HepG2 (cell line): ENCODE measurements around the gene PCBP1. TPM values are rescaled to one million over a fixed set of nuclear protein-coding genes. Genes with fewer than 3 reads are reported as not detected.

Source experiments
- KLF16 ChIP-seq, 2 experiments: sonication (generic) in 1 of 2; formaldehyde crosslinking in 1 of 2; IDR thresholded peaks; 2 replicates each; pipeline versions ENCODE4 v1.6.1 to v1.8.0; 2016 to 2023; ENCODE audit warnings: missing genetic modification reagents in 2 of 2, missing compliant biosample characterization in 1 of 2
- MEF2D ChIP-seq: sonication (generic); formaldehyde crosslinking; IDR thresholded peaks from 2 replicates; pipeline ENCODE4 v1.5.1; 2020; ENCODE audit warnings: mild to moderate bottlenecking, missing genetic modification reagents
- TARDBP ChIP-seq: sonication (generic); formaldehyde crosslinking; IDR thresholded peaks from 2 replicates; pipeline ENCODE4 v1.8.0; 2022; ENCODE audit warnings: mild to moderate bottlenecking, missing genetic modification reagents
- ZIK1 ChIP-seq: sonication (generic); formaldehyde crosslinking; IDR thresholded peaks from 2 replicates; pipeline ENCODE4 v1.5.0; 2020; ENCODE audit warnings: mild to moderate bottlenecking, low read depth, missing genetic modification reagents, borderline replicate concordance
- ZNF205 ChIP-seq: IDR thresholded peaks from 2 replicates; pipeline ENCODE4 v1.6.1; 2018; ENCODE audit warnings: missing biosample characterization, missing genetic modification reagents
- ZNF264 ChIP-seq: sonication (generic); formaldehyde crosslinking; IDR thresholded peaks from 2 replicates; pipeline ENCODE4 v1.4.0; 2020; ENCODE audit warnings: missing genetic modification reagents
- ZNF780A ChIP-seq: sonication (generic); formaldehyde crosslinking; IDR thresholded peaks from 2 replicates; pipeline ENCODE4 v1.8.0; 2022; ENCODE audit warnings: mild to moderate bottlenecking, missing genetic modification reagents, moderate library complexity
- polyA plus RNA-seq, 8 experiments: library from polyadenylated mRNA; depleted of rRNA in 3 of 8; stranded (reverse) in 7 of 8; unstranded in 1 of 8; fragments of >200 nt; fragmentation: Illumina TruSeq in 4 of 8; extraction: Trizol in 4 of 8; gene quantifications; 2 replicates each; pipeline versions ENCODE4 v1.2.1 to v1.2.3, GENCODE V29; 2011 to 2016; ENCODE audit warnings: low read depth in 4 of 8, missing spikeins in 1 of 8, mixed read lengths in 1 of 8; ENCODE audit not compliant: insufficient read depth in 1 of 8
- total RNA-seq, 5 experiments: library from RNA; depleted of rRNA; stranded (reverse); fragments of >200 nt; fragmentation: Illumina TruSeq; extraction: Trizol; gene quantifications; 2 replicates each; pipeline ENCODE4 v1.2.3, GENCODE V29; 2016; ENCODE audit warnings: low read depth in 1 of 5
- TF ChIP-seq, protein P1 (sequence below), 2 experiments: sonication (generic) in 1 of 2; formaldehyde crosslinking in 1 of 2; IDR thresholded peaks; 2 replicates each; pipeline versions ENCODE4 v1.6.1 to v1.9.0; 2014 to 2022; ENCODE audit warnings: antibody characterized with exemption in 1 of 2, borderline replicate concordance in 1 of 2, inconsistent platforms in 1 of 2, low read depth in 1 of 2, missing genetic modification reagents in 1 of 2
- TF ChIP-seq, protein P2 (sequence below): IDR thresholded peaks from 2 replicates; pipeline ENCODE4 v1.6.1; 2016
- TF ChIP-seq, protein P3 (sequence below), 2 experiments: sonication (generic) in 1 of 2; formaldehyde crosslinking in 1 of 2; IDR thresholded peaks; 2 replicates each; pipeline versions ENCODE4 v1.5.1 to v1.6.1; 2011 to 2020; ENCODE audit warnings: borderline replicate concordance in 1 of 2, low read depth in 1 of 2, low read length in 1 of 2, mild to moderate bottlenecking in 1 of 2, missing genetic modification reagents in 1 of 2, moderate library complexity in 1 of 2
- TF ChIP-seq, protein P4 (sequence below): sonication (generic); formaldehyde crosslinking; IDR thresholded peaks from 2 replicates; pipeline ENCODE4 v1.4.0; 2020; ENCODE audit warnings: missing genetic modification reagents, borderline replicate concordance
- TF ChIP-seq, protein P5 (sequence below): sonication (generic); formaldehyde crosslinking; IDR thresholded peaks from 2 replicates; pipeline ENCODE4 v1.5.0; 2020; ENCODE audit warnings: missing genetic modification reagents

PCBP1 gene
- total and polyA plus RNA-seq, 2 of the 13 experiments (the other 11 are each of a cell fraction or from before 2014, with no cell fraction given): 32.0 to 137 TPM

GRCh38 chr2:70086278-70086837 is 919 bp upstream of the PCBP1 start (continued):
- TF ChIP-seq ZIK1 (CRISPR knock-in tag) (no peak), ZNF780A (CRISPR knock-in tag) (no peak), TARDBP (no peak), ZNF264 (peak; percentile 96), MEF2D (CRISPR knock-in tag) (peak; percentile 88), KLF16 (CRISPR knock-in tag; IDR thresholded peaks at IDR 0.05) (peak; percentile 67 to 83; a peak in 2 of 4 replicates), ZNF205 (CRISPR knock-in tag) (peak; percentile 9)
- TF ChIP-seq, protein P1, sequence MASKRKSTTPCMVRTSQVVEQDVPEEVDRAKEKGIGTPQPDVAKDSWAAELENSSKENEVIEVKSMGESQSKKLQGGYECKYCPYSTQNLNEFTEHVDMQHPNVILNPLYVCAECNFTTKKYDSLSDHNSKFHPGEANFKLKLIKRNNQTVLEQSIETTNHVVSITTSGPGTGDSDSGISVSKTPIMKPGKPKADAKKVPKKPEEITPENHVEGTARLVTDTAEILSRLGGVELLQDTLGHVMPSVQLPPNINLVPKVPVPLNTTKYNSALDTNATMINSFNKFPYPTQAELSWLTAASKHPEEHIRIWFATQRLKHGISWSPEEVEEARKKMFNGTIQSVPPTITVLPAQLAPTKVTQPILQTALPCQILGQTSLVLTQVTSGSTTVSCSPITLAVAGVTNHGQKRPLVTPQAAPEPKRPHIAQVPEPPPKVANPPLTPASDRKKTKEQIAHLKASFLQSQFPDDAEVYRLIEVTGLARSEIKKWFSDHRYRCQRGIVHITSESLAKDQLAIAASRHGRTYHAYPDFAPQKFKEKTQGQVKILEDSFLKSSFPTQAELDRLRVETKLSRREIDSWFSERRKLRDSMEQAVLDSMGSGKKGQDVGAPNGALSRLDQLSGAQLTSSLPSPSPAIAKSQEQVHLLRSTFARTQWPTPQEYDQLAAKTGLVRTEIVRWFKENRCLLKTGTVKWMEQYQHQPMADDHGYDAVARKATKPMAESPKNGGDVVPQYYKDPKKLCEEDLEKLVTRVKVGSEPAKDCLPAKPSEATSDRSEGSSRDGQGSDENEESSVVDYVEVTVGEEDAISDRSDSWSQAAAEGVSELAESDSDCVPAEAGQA (IDR thresholded peaks at IDR 0.05; ENCODE audit: low read depth): peak; percentile 98
- TF ChIP-seq, protein P1 (CRISPR knock-in tag; IDR thresholded peaks at IDR 0.05; ENCODE audit: borderline replicate concordance): peak; percentile 82
- TF ChIP-seq, protein P2, sequence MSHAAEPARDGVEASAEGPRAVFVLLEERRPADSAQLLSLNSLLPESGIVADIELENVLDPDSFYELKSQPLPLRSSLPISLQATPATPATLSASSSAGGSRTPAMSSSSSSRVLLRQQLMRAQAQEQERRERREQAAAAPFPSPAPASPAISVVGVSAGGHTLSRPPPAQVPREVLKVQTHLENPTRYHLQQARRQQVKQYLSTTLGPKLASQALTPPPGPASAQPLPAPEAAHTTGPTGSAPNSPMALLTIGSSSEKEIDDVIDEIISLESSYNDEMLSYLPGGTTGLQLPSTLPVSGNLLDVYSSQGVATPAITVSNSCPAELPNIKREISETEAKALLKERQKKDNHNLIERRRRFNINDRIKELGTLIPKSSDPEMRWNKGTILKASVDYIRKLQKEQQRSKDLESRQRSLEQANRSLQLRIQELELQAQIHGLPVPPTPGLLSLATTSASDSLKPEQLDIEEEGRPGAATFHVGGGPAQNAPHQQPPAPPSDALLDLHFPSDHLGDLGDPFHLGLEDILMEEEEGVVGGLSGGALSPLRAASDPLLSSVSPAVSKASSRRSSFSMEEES (CRISPR knock-in tag): peak; percentile 84
- TF ChIP-seq, protein P3, sequence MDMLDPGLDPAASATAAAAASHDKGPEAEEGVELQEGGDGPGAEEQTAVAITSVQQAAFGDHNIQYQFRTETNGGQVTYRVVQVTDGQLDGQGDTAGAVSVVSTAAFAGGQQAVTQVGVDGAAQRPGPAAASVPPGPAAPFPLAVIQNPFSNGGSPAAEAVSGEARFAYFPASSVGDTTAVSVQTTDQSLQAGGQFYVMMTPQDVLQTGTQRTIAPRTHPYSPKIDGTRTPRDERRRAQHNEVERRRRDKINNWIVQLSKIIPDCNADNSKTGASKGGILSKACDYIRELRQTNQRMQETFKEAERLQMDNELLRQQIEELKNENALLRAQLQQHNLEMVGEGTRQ (IDR thresholded peaks at IDR 0.05; ENCODE audit: low read depth, low read length): no peak
- TF ChIP-seq, protein P3 (CRISPR knock-in tag; IDR thresholded peaks at IDR 0.05; ENCODE audit: borderline replicate concordance): peak; percentile 29
- TF ChIP-seq, protein P4, sequence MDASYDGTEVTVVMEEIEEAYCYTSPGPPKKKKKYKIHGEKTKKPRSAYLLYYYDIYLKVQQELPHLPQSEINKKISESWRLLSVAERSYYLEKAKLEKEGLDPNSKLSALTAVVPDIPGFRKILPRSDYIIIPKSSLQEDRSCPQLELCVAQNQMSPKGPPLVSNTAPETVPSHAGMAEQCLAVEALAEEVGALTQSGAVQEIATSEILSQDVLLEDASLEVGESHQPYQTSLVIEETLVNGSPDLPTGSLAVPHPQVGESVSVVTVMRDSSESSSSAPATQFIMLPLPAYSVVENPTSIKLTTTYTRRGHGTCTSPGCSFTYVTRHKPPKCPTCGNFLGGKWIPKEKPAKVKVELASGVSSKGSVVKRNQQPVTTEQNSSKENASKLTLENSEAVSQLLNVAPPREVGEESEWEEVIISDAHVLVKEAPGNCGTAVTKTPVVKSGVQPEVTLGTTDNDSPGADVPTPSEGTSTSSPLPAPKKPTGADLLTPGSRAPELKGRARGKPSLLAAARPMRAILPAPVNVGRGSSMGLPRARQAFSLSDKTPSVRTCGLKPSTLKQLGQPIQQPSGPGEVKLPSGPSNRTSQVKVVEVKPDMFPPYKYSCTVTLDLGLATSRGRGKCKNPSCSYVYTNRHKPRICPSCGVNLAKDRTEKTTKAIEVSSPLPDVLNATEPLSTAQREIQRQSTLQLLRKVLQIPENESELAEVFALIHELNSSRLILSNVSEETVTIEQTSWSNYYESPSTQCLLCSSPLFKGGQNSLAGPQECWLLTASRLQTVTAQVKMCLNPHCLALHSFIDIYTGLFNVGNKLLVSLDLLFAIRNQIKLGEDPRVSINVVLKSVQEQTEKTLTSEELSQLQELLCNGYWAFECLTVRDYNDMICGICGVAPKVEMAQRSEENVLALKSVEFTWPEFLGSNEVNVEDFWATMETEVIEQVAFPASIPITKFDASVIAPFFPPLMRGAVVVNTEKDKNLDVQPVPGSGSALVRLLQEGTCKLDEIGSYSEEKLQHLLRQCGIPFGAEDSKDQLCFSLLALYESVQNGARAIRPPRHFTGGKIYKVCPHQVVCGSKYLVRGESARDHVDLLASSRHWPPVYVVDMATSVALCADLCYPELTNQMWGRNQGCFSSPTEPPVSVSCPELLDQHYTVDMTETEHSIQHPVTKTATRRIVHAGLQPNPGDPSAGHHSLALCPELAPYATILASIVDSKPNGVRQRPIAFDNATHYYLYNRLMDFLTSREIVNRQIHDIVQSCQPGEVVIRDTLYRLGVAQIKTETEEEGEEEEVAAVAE (CRISPR knock-in tag): peak; percentile 54; the same call in 1 of the 2 replicates
- TF ChIP-seq, protein P5, sequence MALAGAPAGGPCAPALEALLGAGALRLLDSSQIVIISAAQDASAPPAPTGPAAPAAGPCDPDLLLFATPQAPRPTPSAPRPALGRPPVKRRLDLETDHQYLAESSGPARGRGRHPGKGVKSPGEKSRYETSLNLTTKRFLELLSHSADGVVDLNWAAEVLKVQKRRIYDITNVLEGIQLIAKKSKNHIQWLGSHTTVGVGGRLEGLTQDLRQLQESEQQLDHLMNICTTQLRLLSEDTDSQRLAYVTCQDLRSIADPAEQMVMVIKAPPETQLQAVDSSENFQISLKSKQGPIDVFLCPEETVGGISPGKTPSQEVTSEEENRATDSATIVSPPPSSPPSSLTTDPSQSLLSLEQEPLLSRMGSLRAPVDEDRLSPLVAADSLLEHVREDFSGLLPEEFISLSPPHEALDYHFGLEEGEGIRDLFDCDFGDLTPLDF: no peak
